Upper lobe of left lung (tissue), 4 donors: ENCODE data around the gene TOR1B.
"Not testable (repeated sequence)": the region's sequence is repeated elsewhere in the genome, so short reads cannot be mapped to it uniquely, and the experiment has no call there.

Experiments used
- EP300 ChIP-seq, 4 donors: sonication (generic); formaldehyde crosslinking; IDR thresholded peaks; one replicate each; pipeline ENCODE4 v1.5.1; 2017; ENCODE audit warnings: antibody characterized with exemption in 4 of 4, control low read depth in 2 of 4
- POLR2A ChIP-seq, 4 donors: fragments of 450-650 bp; IDR thresholded peaks; one replicate each; pipeline ENCODE4 v1.5.1; 2016 to 2017; ENCODE audit warnings: antibody characterized with exemption in 4 of 4, mild to moderate bottlenecking in 2 of 4
- POLR2AphosphoS5 ChIP-seq, 2 donors: sonication (generic); formaldehyde crosslinking; IDR thresholded peaks; one replicate each; pipeline ENCODE4 v1.5.1; 2017; ENCODE audit warnings: antibody characterized with exemption in 2 of 2
- TF ChIP-seq, protein P1 (sequence below), 6 experiments: fragments of 450-650 bp in 4 of 6; fragments of 200-600 bp in 2 of 6; sonication (generic) in 2 of 6; IDR thresholded peaks; one replicate each; pipeline ENCODE4 v1.5.1; 2016 to 2019; ENCODE audit warnings: antibody characterized with exemption in 6 of 6

- not testable (repeated sequence) for TF ChIP-seq POLR2AphosphoS5, POLR2A, EP300 (IDR thresholded peaks at IDR 0.05)
- TF ChIP-seq, protein P1, sequence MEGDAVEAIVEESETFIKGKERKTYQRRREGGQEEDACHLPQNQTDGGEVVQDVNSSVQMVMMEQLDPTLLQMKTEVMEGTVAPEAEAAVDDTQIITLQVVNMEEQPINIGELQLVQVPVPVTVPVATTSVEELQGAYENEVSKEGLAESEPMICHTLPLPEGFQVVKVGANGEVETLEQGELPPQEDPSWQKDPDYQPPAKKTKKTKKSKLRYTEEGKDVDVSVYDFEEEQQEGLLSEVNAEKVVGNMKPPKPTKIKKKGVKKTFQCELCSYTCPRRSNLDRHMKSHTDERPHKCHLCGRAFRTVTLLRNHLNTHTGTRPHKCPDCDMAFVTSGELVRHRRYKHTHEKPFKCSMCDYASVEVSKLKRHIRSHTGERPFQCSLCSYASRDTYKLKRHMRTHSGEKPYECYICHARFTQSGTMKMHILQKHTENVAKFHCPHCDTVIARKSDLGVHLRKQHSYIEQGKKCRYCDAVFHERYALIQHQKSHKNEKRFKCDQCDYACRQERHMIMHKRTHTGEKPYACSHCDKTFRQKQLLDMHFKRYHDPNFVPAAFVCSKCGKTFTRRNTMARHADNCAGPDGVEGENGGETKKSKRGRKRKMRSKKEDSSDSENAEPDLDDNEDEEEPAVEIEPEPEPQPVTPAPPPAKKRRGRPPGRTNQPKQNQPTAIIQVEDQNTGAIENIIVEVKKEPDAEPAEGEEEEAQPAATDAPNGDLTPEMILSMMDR (IDR thresholded peaks at IDR 0.05), result not testable (repeated sequence)
Observed at GRCh38 chr9:129776096-129776495, 26.9 kb upstream of the TOR1B start.
